Measurements from ENCODE around the gene MFGE8.
"Not testable (repeated sequence)": the region's sequence is repeated elsewhere in the genome, so short reads cannot be mapped to it uniquely, and the experiment has no call there.

MFGE8 gene

DNA sequence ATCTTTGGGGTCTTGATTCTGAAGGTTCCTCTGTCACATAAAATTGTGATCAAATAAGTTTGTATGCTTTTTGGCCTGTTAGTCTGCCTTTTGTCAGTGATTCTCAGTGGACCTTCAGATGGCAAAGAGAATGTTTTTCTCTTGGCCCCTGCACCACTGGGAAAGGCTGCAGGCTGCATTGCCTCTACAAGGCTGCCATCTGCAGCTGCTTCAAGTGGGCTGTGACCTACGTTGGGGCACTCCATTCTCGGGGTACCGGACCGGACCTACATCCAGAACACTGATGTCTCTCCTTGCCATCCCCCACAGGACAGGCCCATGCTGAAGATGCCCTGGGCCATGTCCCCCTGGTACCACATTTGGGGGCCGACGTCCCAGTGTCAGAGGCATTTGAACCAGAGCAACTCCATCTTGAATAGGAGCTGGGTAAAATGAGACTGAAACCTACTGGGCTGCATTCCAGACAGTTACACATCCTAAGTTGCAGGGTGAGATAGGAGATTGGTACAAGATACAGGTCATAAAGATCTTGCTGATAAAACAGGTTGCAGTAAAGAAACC, 37.5 kb upstream of the MFGE8 start:
- no peaks in the 10 kb centered on the region for H3K36me3 ChIP-seq
- TF ChIP-seq, protein P1, sequence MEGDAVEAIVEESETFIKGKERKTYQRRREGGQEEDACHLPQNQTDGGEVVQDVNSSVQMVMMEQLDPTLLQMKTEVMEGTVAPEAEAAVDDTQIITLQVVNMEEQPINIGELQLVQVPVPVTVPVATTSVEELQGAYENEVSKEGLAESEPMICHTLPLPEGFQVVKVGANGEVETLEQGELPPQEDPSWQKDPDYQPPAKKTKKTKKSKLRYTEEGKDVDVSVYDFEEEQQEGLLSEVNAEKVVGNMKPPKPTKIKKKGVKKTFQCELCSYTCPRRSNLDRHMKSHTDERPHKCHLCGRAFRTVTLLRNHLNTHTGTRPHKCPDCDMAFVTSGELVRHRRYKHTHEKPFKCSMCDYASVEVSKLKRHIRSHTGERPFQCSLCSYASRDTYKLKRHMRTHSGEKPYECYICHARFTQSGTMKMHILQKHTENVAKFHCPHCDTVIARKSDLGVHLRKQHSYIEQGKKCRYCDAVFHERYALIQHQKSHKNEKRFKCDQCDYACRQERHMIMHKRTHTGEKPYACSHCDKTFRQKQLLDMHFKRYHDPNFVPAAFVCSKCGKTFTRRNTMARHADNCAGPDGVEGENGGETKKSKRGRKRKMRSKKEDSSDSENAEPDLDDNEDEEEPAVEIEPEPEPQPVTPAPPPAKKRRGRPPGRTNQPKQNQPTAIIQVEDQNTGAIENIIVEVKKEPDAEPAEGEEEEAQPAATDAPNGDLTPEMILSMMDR (IDR thresholded peaks at IDR 0.05; ENCODE audit: low read depth, low read length) = no peak
- H3K4me1 ChIP-seq = no peaks in the 10 kb centered on the region; the same call in 1 of the 2 replicates
- H3K9me3 ChIP-seq = no peaks in the 10 kb centered on the region
- no peak for DNase-seq
- no peaks in the 10 kb centered on the region for H3K27me3 ChIP-seq
- no peak overlapping the region for H3K4me3 ChIP-seq (ENCODE audit: low read depth, low read length)

DNA sequence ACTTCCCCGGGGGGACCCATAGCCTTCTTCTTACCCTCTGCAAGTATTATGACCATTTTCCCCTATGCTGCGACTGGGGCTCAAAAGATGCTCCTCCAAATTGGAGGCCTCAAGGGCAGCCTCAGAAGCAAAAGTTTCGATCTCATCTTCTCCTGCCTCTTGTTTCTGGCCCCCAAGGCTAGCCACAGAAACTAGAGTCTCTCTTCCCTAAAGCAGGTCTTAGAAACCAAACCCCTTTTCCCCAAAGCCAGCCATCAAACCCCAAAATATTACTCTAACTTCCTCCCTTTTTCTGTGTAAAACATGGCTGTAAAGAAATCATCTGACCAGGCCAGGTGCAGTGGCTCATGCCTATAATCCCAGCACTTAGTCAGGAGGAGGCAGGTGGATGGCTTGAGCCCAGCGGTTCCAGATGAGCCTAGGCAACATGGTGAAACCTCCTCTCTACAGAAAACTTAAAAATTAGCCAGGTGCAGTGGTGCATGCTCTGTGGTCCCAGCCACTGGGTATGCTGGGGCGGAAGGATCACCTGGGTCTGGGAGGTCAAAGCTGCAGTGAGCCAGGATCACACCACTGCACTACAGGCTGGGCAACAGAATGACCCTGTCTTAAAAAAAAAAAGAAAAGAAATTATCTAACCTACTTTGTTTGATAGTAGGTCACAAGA, 36.7 kb upstream of the MFGE8 start:
- TF ChIP-seq, protein P1 (IDR thresholded peaks at IDR 0.05; ENCODE audit: low read depth, low read length) = no peak
- no peak for DNase-seq
- no peaks in the 10 kb centered on the region for H3K27me3 ChIP-seq
- no peak overlapping the region for H3K4me3 ChIP-seq (ENCODE audit: low read depth, low read length)
- H3K36me3 ChIP-seq = no peaks in the 10 kb centered on the region
- no peaks in the 10 kb centered on the region; the same call in 1 of the 2 replicates for H3K4me1 ChIP-seq
- H3K9me3 ChIP-seq = no peaks in the 10 kb centered on the region

DNA sequence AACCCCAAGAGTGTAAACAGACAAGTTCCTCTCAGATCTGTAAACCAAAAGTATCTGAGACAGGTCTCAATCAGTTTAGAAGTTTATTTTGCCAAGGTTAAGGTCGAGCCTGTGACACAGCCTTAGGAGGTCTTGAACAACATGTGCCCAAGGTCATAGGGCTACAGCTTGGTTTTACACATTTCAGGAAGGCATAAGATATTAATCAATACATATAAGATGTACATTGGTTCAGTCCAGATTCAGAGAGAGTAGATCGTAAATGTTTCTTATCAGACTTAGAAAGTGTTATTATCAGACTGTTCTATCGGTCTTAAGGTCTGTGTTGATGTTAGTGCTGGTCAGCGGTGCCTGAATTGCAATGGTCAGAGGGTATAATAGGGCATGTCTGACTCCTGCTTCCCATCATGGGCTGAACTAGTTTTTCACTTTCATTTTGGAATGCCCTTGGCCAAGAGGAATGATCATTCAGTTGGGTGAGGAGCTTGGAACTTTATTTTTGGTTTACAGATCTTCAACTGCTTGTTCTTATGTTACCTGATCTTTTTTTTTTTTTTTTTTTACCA, 27.0 kb upstream of the MFGE8 start:
- H3K4me3 ChIP-seq (ENCODE audit: low read depth, low read length) = no peak overlapping the region
- TF ChIP-seq, protein P1 (IDR thresholded peaks at IDR 0.05; ENCODE audit: low read depth, low read length) = no peak
- no peak for DNase-seq

DNA sequence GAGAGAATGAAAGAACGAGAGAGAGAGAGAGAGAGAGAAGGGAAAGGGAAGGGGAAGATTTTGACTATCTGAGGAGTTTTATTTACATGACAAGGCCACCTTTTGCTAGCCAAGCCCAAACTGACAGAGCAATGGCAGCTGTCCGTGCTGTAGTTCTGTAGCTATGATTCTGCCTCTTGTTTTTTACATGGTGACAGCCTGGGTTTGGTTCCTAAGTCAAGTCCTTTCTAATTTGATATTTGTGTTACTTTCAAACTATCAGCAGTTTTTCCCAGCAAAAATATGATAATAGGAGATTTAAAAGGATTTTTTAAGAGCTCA, 26.3 kb upstream of the MFGE8 start:
- no peak for DNase-seq
- Histone ChIP-seq H3K27me3 (no peaks in the 10 kb centered on the region), H3K4me3 (ENCODE audit: low read depth, low read length) (no peak overlapping the region), H3K9me3 (no peaks in the 10 kb centered on the region), H3K36me3 (no peaks in the 10 kb centered on the region), H3K4me1 (no peaks in the 10 kb centered on the region)
- TF ChIP-seq, protein P1 (IDR thresholded peaks at IDR 0.05; ENCODE audit: low read depth, low read length) = no peak

More for the DNA sequence above, 27.0 kb upstream of the MFGE8 start:
- H3K9me3 ChIP-seq = no peaks in the 10 kb centered on the region
- no peaks in the 10 kb centered on the region for H3K36me3 ChIP-seq
- no peaks in the 10 kb centered on the region for H3K27me3 ChIP-seq
- H3K4me1 ChIP-seq = no peaks in the 10 kb centered on the region

DNA sequence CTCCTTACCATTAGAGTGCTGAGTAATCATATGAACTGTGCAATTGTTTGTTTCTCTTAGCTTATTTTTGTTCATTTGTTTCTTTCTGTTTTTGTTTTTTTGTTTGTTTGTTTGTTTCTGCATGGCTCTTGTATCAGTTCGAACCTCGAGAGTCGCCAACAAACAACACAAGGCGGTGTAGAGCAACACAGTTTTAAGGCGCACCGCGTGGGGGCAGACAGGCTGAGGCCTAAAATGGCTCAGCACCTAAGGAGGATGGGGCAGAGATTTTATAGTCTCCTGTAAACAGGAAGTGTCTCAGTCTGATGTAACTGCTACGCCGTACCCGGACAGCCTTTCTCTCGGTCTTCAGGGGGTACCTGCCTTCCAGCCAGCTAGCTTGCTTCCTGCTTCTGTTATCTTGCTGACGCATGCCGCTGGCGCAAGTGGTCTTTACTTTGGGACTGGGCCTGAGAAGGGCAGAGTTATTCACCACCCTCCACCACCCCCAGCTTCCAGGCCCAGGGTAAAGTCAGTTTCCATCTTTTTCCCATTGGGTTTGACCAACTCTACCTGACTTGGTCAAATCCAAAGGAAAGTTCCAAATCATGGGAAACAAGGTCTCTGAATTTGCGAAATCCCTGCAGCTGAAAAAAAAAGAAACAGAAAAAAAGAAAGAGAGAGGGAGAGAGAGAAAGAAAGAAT, 25.8 kb upstream of the MFGE8 start:
- H3K36me3 ChIP-seq = no peaks in the 10 kb centered on the region
- DNase-seq = no peak
- H3K4me3 ChIP-seq (ENCODE audit: low read depth, low read length) = no peak overlapping the region
- H3K9me3 ChIP-seq = no peaks in the 10 kb centered on the region
- H3K4me1 ChIP-seq = no peaks in the 10 kb centered on the region
- TF ChIP-seq, protein P1 (IDR thresholded peaks at IDR 0.05; ENCODE audit: low read depth, low read length) = no peak
- no peaks in the 10 kb centered on the region for H3K27me3 ChIP-seq

DNA sequence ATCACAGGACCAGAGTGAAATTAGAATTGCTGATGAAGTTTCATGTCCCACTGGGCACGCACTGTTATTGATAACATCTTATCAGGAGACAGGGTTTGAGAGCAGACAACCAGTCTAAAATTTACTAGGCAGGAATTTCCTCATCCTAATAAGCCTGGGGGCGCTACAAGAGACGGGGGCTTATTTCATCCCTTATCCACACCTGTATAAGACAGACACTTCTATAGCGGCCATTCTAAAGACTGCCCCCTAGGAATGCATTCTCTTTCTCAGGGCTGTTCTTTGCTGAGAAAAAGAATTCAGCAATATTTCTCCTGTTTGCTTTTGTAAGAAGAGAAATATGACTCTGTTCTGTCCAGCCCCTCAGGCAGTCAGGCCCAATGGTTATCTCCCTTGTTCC, 21.3 kb upstream of the MFGE8 start:
- H3K36me3 ChIP-seq; H3K4me3 ChIP-seq (ENCODE audit: low read depth, low read length); H3K27me3 ChIP-seq; H3K4me1 ChIP-seq; DNase-seq; H3K9me3 ChIP-seq: not testable (repeated sequence)

All from BE2C (cell line).